Activated T-helper 9 cell treated with anti-CD3 and anti-CD28 coated beads, Interleukin-2, amount 50 U/mL, for 16 hours (primary cell): ENCODE results near the gene BCOR.

Source experiments
- DNase-seq: peaks from one replicate; pipeline ENCODE4 v3.0.0-alpha.2; 2020; ENCODE audit warnings: low read depth

BCOR gene

DNA sequence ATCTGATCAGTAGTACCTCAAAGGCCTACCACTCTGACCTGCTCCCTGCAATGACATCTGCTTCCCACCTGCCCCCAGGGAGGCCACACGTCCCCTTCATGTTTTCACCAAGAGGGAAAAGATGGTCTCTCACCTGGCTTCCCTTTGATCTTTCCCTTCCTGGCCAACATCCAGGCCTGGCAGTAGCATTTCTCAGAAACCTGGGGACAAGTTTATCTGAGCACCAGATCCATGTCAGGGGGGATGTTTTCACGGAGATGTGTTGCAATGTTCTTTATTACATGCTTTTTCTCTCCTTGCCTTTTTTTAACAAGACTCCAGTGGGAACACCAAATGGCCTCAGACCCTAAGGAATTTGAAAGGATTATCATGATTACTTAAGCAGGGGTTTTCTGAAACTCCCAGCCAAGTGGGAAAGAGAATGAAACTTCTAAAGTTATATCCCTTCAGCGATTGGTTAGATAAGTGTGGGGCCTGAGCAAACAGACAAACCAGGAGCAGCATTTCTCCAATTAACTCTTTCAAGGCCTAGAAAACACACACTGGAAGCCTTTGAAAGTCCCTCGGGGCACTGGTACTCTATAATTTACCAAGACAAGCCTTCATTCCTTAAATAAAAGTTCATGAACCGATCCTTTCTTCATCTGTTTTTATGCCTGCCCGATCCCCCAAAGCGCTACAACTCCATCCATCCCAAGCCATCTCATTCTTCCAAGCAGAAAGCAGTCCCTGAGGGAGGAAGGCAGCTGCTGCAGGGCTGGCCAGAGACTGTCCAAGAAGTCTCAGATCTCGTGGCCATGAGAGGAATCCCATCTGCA lies 94.1 kb downstream of the BCOR start:
- no peak for DNase-seq

DNA sequence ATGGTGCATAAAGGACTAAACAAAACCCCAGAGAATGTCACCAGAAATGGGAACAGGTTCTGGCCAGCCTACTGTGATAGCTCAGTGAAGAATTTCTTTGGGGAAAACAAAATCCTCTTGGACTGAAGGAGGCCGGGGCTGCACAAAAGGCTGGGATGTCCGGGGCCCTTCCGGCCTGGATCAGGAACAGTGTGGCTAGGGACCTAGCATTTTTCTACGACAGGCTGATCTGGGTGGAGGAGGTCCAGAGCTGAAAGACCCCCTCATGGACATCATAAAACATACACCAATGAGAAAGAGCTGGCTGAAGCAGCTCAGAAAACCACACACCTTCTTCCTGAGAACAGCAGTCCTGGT lies 94.7 kb downstream of the BCOR start:
- DNase-seq: no peak
